Hepatocyte (in vitro differentiated cells): ENCODE measurements around the gene STPG4.

Source experiments
- CTCF ChIP-seq: fragments of 200-600 bp; sonication (generic); IDR thresholded peaks from 2 replicates; pipeline ENCODE4 v1.5.1; 2016; ENCODE audit warnings: antibody characterized with exemption, mild to moderate bottlenecking; ENCODE audit not compliant: poor library complexity
- EZH2 ChIP-seq: fragments of 200-600 bp; sonication (generic); IDR thresholded peaks from 2 replicates; pipeline ENCODE4 v1.6.1; 2016; ENCODE audit warnings: antibody characterized with exemption, mild to moderate bottlenecking, borderline replicate concordance

GRCh38 chr2:47201224-47201623 lies 46.1 kb upstream of the STPG4 start:
- TF ChIP-seq CTCF (no peak), EZH2 (no peak)
